Diencephalon (tissue), 1 donor: ENCODE measurements around the gene GIMAP5. TPM values are rescaled to one million over a fixed set of nuclear protein-coding genes. Genes with fewer than 3 reads are reported as not detected.

Experiments
- total RNA-seq: library from RNA; depleted of rRNA; stranded (reverse); fragments of >200 nt; gene quantifications from one replicate; pipeline ENCODE4 v1.2.3, GENCODE V29; 2014

The GIMAP5 gene
- total RNA-seq: 3.7 TPM

DNA sequence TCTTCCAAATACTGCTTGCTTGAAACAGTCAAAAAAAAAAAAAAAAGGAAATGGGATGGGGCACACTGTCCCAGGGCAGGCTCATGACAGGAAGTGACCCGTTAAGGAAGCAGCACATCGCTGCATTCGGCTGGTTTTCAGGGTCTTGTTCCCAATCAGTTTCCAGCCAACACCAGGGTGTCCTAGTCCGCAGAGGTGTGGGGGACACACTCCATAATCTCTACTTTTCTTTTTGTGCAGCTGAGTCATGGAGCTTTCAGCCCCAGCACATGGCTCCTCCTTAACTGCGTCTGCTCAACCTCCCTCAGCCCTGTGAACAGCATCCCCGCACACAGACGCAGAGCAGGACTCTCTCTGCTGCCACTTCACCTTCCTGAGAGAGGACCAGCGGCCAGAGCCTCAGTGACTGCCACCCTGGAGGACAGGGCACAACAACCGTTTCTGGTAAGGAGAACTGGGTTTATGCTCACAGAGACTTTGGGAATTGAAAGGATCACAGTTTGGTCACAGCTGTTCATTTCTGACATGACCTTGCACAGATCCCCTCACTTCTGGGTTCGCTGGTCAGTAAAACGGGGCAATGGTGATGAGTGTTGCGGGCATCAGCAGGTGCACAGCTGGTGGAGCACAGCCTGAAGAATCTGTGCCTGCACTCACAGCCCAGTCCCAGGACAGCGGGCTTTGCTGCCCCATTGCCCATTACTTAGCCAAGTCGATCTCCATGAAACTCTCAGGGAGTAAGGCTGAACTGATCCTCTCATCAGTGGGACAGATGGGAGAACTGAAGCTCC lies at the start of gene GIMAP5:
GIMAP5 (plus strand) TSS at position 154 of the 791 bp plus-strand sequence. CDS start 3,467 bp downstream, outside the sequence.

DNA sequence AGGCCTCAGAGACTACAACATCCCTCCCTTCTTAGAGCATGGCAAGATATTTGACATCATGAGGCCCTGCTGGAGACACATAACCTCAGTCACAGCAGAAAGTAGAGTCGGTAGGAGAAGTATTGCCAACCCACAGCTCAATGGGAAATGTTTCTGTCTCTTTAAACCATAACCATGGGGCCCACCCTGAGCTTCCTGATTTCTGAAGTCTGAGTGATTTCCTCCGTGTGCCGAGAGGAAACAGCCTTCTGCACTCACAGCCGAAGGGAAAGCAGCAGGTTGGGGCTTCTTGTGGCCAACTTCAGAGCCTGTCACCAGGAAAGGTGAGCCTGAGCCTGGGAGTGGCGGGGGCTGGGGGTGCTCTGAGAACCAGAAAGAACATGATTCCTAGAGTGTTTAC lies 20.9 kb upstream of the GIMAP5 start, which contains the start of gene GIMAP1:
GIMAP1 (plus strand) TSS at position 246 of the 400 bp plus-strand sequence. CDS start 2,435 bp downstream, outside the sequence.

Other genes starting within 250 kb of the GIMAP5 start
- gene GIMAP7, start 222.5 kb upstream of the GIMAP5 start, total RNA-seq: 3.7 TPM
- gene GIMAP4, start 170.0 kb upstream of the GIMAP5 start, total RNA-seq: 10.8 TPM
- 6.9 TPM for gene GIMAP6, start 105.0 kb upstream of the GIMAP5 start, total RNA-seq
- gene GIMAP2, start 51.7 kb upstream of the GIMAP5 start, total RNA-seq: 6.7 TPM
- 1.4 TPM for gene GIMAP1, start 20.8 kb upstream of the GIMAP5 start, total RNA-seq
- gene TMEM176B, start 62.9 kb downstream of the GIMAP5 start, total RNA-seq: 5.8 TPM
- gene TMEM176A, start 63.4 kb downstream of the GIMAP5 start, total RNA-seq: 1.2 TPM
- not detected for gene AOC1, start 115.1 kb downstream of the GIMAP5 start, total RNA-seq
- 17.8 TPM for gene KCNH2, start 240.9 kb downstream of the GIMAP5 start, total RNA-seq